GM21423 (cell line): ENCODE results near the gene SLC6A12.
"Not testable (repeated sequence)": the region's sequence is repeated elsewhere in the genome, so short reads cannot be mapped to it uniquely, and the experiment has no call there.

Experiments
- ATAC-seq: cut with Tn5 transposase; IDR thresholded peaks from one replicate; pipeline ENCODE4 v1.9.1; 2021; ENCODE audit warnings: mild to moderate bottlenecking, moderate library complexity; ENCODE audit not compliant: unreplicated experiment

The SLC6A12 gene

DNA sequence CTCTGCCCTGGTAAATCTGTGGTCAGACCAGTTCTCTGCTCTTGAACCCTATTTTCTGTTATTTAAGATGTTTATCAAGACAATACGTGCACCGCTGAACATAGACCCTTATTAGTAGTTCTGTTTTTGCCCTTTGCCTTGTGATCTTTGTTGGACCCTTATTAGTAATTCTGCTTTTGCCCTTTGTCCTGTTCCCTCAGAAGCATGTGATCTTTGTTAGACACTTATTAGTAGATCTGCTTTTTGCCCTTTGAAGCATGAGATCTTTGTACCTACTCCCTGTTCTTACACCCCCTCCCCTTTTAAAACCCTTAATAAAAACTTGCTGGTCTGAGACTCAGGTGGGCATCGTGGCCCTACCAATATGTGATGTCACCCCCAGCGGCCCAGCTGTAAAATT is 22.0 kb upstream of the SLC6A12 start:
- not testable (repeated sequence) for ATAC-seq

DNA sequence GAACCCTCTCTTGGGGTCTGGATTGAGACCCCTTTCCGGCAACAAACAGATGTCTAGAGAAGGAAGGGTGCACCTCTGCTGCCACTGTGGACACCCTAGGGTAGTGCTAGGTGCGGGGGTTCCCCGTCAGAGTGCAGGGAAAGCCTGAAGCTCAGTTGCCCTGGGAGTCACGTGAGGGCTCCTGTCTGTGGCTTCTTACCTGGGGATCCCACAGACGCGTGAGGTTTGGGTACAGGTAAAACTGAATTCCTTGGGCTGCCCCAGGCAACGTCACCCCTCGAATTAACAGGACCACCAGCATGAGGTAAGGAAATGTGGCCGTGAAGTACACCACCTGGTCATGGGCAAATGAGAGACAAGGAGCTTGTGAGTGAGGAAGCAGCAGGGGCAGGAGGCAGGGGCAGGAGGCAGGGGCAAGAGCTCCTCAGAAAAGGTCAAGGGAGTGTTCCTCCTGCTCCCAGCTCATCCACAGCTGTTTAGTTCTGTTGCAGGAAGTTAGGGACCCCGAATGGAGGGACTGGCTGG is 21.0 kb upstream of the SLC6A12 start:
- no peak for ATAC-seq

DNA sequence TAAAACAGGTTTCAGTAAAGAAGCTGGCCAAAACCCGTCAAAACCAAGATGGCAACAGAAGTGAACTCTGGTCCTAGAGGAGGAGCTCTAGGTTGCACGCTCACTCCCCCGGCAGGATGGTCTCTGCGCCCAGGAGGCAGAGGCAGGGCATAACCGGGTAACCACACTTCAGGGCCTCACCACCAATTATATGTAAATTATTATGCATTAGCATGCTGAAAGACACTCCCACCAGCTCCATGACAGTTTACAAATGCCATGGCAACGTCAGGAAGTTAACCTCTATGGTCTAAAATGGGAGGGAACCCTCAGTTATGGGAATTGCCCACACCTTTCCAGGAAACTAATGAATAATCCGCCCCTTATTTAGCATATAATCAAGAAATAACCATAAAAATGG is 20.1 kb upstream of the SLC6A12 start:
- ATAC-seq = no peak

DNA sequence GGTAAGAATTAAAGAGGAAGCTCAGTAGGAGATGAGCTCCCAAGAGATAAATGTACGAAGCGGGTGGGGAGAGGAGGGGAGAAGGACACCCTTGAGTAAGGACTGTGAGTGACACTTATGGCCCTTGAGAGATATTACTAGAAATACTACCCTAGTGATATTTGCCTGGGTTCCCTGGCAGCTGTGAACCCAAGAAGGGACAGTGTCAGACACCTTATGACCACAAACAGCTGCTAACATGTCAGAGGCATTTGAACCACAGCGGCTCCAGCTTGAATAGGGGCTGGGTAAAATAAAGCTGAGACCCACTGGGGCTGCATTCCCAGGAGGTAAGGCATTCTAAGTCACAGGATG is 19.6 kb upstream of the SLC6A12 start:
- no peak for ATAC-seq

DNA sequence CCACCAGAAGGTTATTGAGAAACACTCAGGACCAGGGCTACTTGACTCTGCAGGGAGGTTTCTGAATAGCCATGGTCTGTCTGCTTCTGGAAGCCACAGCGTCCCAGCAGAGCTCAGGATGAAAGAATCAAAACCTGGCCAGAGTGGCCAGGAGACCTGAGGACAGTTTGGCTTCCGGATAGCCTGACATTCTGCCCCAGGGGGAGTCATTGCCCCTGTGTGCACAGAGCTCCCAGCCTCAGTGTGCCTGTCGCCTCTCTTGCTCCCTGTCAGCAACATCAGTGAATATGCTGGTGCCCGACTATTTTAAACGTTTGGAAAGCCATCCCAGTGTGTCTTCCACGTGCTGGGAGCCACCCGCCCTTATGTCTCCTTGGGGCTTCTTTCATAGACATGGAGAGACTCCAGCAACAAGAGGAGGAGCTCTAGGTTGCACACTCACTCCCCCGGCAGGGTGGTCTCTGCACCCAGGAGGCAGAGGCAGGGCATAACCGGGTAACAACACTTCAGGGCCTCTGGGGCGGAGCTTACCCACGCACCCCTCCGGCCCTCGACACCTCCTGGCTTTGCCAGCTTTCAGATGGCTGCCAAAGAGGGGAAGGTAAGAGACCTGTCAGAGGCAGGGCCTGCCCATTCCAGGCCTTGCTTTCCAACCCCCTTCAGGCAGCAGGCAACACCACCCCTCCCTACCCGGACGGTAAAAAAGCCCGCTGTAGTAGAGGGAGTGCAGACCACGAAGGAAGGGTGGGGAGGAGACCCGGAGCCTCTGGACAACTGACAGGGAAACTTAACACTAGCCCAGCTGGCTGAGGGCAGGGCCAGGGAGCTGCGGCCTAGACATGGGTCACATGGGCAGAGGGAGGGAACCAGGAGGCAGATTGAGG is 19.0 kb upstream of the SLC6A12 start:
- no peak for ATAC-seq

DNA sequence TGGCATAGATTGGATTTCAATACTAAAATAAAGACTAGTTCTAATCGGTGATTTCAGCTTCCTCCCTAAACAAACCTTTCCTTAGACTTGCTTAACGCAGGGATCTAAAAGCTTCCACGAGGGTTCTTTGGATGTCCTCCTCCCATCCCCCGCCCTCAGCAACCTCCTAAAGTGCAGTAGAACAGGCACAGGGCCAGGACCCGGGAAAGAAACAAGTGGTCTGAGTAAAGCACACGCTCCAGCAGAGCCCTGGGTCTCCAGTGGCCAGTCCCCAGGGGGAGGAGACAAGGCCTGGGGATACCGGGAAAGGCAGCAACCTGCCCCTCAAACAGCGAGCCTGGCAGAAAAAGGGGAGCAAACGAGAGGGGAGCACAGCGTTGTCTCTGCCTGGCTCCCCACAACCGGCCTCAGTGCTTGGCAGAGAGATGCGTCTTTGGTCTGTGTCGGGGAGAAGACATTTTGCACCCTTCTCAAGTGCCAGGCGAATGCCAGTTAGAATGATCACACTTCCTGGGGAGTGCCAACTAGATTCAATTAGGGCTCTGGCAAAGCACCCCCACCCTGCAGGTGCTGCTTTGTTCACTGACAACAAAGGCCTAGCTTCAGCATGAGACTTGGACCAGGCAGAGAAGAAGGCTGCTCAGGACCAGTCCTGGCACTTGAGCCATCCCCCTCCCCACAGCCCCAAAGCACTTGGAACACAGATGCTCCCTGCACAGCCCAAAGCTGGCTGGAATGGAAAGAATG is 17.1 kb upstream of the SLC6A12 start:
- no peak for ATAC-seq

DNA sequence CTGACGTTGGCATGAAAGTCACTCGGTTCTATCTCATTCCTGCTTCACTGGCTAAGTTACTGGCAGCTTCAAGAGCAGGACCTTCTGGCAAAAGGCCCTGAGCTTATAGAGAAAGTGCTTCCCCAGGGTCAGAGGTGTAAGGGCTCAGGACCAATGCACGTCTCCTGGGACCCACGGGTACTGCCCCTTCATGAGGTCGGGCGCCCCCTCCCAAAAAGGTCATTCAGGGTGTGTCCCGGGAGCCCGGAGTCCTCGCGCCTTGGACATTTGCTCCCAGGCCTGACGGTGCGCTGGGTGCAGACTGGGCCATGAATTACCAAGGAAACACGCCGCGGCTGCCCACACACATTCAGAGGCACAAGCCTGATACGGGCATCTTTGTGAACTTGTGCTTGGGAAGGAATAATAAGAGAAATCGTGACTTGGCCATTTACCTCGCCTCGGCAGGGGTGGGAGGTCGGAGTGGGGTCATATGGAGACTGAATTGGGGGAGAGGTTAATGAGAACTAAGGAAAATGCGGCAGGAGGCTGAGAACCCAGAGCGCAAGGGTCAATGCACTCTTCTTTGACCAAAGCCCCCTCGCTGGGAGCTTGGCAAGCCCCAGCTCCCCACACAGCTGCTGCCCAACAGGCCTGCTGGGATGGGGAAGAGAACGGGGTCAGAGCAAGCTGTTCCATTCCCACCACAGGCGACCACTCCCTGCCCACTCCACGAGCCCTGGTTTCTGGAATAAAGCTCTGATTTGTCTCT is 15.7 kb upstream of the SLC6A12 start:
- ATAC-seq = no peak

DNA sequence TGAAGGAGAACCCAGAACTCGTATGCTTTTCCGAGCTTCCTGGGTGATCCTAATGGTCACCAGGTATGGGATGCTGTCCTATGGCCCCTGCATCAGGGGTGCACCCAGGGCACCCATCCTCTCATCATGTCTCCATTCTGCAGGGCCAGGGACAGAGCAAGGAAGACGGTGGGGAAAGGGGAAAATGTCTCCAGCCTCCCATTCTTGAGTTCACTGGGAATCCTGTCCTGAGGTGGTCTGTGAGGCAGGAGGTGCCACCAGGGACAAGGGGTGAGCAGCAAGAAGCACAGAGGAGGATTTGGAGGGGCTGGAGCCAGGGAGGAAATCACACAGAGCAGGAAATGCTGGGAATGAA is 14.9 kb upstream of the SLC6A12 start:
- no peak for ATAC-seq

DNA sequence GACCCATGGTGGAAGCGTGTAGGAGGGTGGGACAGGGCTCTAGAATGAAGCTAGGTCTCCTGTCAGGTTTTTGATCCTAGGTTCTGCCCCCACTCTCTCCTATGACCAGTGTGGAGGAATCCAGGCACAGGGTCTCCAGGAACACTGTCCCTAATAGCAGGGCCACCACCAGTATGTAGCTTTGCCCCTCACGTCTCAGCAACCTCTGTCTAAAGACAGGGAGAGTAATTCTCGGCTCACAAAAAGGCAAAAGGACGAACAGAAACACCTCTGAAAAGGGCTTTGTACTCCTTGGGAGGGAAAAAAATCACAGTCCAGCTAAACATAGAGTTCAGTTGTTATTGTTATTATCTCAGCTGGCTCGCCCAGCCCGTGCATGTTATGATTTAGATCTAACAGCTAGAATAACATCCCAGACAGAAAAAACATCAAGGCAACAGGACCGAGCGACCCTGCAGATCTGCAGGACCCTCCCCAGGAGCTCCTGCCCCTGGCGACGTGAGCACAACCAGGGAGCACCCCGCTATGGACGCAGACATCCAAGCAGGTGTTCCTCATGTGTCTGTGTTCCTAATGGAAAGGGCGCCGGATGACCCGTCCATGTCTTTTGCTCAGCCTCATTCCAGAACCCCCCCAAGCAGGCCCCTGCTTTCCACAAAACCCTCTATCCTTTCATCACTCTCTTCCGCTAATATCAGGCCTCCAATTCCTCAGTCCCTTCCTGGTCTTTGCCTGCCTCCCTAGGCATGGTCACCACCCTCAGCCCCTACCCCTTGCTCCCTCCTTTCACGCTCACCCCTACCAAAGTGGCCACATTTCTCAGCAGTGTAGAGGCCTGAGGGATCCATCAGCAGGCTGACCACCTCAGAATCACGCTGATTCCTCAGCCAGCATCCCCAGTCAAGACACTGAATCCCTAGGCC is 14.2 kb upstream of the SLC6A12 start:
- no peak for ATAC-seq

DNA sequence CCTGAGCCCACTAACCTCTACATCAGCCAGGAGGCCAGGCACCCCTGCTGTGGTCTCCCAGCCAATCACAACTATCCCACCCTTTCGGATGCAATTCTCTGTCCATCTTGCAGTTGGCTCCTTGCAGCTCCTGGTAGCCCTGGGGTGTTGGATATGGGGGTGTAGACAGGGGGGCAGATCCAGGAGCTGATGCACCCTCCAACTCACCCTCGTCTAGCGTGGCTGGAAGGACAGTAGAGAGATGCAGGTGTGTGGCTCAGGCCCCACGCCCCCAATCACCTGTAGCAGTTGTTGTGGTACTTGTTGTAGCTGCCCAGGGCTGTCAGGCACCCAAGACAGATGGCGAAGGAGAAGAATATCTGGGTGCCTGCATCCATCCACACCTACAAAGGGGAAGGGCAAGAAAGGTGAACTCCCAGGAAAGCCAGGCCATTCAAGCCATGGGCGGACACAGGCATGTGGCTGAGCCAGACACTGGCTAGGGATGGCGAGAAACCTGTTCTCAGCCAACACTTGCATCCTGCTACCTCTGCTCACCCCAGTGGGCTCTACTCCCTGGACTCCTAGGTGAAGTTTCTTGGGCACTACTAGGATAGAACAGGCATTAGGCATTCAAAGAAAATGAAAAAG is 13.4 kb upstream of the SLC6A12 start:
- no peak for ATAC-seq

DNA sequence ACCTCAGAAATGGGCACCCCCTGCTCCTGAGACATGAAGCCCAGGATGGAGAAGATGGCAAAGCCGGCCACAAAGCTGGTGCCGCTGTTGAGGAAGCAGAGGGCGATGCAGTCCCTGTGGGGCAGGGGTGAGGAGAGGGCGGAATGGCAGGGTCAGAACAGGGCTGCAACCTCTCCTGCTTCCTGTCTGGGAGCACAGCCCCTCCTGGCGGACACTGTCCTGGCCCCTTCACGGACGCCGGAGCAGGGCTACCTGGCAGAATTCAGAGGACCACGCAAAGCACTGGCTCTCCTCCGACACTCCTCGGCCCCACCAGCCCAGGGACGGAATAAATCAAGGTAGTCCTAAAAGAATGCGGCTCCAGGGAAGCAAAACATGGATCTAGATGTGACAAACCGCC is 12.4 kb upstream of the SLC6A12 start:
- no peak for ATAC-seq

DNA sequence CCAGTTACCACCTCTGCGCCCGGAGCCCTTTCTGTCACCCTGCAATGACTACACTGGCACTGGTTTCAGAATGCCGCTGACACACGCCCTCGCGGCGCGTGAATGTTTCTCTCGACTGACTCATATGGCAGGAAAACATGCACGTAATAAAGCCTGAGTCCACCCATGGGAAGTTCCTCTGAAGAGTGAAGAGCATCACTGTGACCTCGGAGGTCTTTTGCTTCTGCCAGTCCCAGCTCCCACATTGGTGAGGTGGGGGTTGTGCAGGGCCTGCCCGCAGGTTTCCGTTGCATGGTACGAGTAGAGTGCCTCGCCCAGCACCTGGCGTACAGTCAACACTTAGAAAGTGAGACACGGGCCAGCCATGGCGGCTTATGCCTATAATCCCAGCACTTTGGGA is 11.1 kb upstream of the SLC6A12 start:
- ATAC-seq = no peak

DNA sequence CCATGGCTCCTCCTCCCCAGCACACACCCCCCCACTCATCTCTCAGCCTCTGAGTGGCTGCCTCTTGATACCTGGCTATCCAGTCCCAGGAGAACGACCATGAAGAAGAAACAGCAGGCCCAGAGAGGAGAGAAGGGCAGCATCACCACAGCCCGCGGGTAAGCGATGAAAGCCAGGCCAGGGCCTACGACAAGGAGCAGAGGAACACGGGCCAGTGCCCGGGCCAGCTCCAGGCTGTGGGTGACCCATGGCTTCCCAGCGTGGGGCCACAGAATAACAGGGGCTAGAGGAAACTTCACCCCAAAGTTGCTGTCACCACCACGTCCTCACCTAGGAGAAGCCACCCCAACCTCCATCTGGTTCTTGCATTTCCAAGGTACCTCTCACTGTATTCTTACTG is 10.4 kb upstream of the SLC6A12 start:
- ATAC-seq = no peak

DNA sequence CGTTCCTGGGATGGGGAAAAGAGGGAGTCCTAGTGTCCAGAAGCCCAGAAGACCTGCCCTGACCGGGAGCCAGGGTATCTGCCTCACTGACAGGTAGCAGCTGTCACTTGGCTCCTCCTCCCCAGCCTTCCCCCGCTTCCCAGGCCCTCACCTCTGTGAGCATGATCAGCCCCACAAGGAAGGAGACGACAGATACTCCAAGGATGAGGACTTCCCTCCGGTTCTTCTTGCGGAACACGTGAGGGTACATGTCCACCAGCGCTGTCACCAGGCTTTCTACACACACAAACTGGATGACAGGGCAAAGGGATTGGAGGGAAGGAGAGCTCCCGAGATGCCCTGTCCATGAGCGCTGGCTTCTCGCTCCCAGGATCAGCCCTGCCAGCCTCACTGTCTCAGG is 9.9 kb upstream of the SLC6A12 start:
- ATAC-seq = no peak

DNA sequence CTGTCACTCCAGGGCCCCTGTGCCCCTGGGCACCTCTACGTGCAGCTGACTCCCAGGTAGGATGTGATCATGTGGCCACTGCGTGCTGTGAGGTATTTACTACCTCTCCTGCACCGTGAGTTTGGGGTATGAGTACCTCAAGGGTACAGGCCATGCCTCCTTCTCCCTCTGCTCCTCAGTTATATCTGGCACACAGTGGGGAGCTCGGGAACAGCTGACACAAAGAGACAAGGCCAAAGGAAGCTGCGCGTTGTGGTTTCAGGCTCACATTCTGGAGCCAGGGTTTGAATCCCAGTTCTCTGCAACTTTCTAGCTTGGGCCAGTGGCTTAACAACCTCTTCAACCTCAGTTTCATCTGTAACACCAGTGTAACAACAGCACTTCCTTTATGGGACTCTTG is 7.8 kb upstream of the SLC6A12 start:
- no peak for ATAC-seq

DNA sequence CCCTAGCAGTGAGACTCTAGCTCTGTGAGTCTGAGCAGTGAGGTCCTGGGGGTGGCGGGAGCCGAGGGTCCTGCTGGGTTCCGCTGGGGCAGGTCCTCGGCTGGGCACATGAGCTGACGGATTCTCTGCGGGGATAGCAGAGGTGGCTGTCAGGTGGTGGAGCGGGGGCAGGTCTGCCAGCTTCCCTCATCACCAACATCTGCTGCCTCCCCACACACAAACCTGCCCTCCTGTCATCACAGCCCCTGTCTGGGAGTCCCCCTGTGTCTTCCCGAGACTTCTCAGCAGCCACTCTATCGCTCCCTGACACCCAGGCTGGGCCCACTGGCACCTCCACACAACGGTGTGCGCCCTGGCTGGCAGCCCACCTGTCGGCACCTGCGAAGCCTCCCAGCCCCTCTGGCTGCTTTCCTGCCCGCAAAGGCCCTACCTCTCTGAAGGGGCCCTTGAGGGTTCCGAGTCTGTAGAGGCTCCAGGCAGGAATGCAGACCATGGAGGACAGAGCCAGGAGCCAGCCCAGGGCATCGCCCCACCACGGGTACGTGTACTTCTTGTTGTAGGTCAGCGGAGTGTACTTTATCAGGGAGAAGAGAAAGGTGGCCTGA is 7.1 kb upstream of the SLC6A12 start:
- ATAC-seq = no peak

DNA sequence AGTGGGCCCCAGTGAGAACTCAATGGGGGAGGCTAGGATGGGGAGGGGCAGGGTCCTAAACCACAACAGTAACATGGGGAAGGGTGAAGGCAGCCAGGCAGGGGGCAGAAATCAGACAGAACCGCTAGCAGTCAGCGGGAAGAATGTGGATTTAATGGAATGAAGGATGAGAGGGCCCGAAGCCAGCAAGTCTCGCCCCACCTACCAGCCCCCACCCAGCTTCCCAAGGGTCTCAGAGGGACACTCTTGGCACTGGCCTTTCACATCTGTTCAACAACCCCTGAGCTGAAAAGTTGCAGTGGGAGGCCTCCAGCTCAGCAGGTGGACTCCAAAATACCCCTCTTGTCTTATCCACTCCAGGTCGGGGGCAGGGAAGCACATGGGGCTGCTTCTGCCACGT is 6.5 kb upstream of the SLC6A12 start:
- ATAC-seq = no peak

DNA sequence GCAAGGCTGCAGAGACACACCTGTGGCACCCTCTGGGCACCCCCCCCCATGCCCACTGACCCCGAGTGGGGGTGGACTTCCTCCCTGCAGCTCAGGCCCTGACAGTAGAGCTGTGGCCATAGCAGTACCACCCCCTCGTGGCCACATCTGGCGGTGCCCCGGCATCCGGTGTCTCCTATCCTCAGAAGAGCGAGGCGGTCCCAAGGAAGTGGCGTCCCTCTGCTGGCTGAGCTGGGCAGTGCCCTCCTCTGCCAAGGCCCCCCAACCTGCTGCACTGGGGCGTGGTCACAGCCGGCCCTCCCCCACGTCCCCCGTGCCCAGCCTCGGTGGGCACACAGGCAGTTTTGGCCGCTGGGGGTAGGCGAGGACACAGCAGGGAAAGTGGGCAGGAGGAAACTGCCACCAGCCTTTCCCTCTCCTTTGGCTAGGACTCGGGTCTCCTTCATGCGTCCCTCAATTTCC is 6.0 kb upstream of the SLC6A12 start:
- ATAC-seq = no peak

DNA sequence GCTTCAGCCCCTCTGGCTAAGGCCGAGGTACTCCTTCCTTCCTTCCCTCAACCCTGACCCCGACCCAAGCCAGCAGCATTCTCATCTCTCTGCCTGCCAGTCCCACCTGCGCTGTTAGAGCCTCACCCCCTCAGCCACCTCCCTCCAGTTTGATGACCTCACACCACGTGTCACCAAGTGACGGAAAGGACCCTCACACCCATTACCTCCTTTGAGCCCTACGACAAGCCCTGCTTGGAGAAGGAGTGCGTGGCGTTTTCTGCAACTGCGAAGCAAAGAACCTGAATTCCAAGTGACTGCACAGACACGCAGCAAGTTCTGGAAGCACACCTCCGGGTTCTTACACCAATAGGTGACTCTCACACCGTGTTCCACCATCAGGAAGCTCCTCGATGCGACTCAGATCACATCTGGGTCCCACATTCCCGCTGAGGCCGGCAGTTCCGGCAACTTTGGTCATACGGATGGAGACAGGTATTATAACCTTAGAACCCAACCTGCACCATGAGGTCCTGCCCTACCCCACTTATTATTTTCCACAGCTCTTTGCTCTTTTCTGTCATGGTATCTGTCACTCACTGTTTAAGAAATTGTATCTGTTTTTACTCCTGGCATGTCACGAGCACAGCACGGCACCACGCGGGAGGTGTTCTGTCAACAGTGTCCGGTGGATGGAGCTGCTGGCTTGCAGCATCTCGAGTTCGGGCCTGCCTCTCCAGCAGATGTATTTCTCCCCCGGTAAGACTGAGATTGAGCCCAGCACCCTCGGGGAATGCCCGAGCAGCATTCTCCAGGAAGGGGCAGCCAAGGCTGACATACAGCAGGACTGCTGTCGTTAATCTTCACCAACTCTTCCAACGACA is 5.0 kb upstream of the SLC6A12 start:
- no peak for ATAC-seq
